Osteocyte (in vitro differentiated cells): ENCODE measurements around the gene RNF133. TPM values are rescaled to one million over a fixed set of nuclear protein-coding genes. Genes with fewer than 3 reads are reported as not detected.

ENCODE experiments used
- DNase-seq: peaks from one replicate; pipeline ENCODE4 v3.0.0; 2021; ENCODE audit warnings: mixed read lengths; ENCODE audit not compliant: unreplicated experiment; ENCODE audit errors: extremely low spot score
- H3K27ac Mint-ChIP-seq: one replicate; pipeline ENCODE4 v1.8.0; 2021; ENCODE audit warnings: mild to moderate bottlenecking, mixed read lengths; ENCODE audit not compliant: unreplicated experiment
- H3K27me3 Mint-ChIP-seq: one replicate; pipeline ENCODE4 v1.8.0; 2021; ENCODE audit warnings: mixed read lengths; ENCODE audit not compliant: unreplicated experiment
- H3K36me3 Mint-ChIP-seq: one replicate; pipeline ENCODE4 v1.8.0; 2021; ENCODE audit warnings: mixed read lengths; ENCODE audit not compliant: unreplicated experiment
- H3K4me1 Mint-ChIP-seq: one replicate; pipeline ENCODE4 v1.8.0; 2021; ENCODE audit warnings: mixed read lengths; ENCODE audit not compliant: unreplicated experiment
- H3K4me3 Mint-ChIP-seq: one replicate; pipeline ENCODE4 v1.8.0; 2021; ENCODE audit warnings: mild to moderate bottlenecking, moderate library complexity, mixed read lengths; ENCODE audit not compliant: unreplicated experiment
- H3K9me3 Mint-ChIP-seq: one replicate; pipeline ENCODE4 v1.8.0; 2021; ENCODE audit warnings: mixed read lengths; ENCODE audit not compliant: unreplicated experiment
- CTCF ChIP-seq: fragments of 200-600 bp; sonication (generic); IDR thresholded peaks from 2 replicates; pipeline ENCODE4 v1.5.0; 2021; ENCODE audit warnings: antibody characterized with exemption, mild to moderate bottlenecking, moderate library complexity
- total RNA-seq: library from RNA; stranded (reverse); gene quantifications from 2 replicates; pipeline ENCODE4 v1.2.1, GENCODE V29; 2021

RNF133 gene
- total RNA-seq, 1 donor from 2014 or later, result not detected

DNA sequence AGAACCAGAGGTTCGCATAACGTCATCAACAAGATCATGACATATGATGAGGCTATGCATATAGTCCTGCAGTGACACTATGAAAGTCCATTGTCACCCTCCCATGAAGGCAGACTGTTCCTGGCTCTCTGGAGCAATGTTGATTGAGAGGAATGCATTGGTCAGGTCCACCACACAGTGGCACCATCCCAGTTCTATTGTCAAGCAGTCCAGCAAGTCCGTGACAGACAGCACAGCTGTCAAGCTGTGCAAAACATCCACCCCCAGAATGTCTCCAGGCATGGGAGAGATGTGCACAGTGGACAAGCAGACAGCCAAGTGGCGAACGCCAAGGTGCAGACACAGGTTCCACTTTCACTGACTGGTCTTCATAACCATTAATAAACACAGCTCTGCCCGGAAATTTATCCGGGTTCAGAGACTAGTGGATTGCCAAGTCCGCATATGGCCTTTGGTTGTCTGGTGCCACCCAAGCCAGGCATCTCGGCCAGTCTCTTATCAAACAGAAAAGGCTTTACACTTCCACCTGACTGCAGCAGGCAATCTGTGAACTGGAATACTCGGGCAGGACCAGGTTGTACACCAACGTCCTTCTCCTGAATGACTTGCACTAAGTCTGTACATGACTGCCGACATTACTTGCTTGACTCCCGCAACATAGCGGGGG is 7.2 kb downstream of the RNF133 start:
- peaks cover 14% of the 10 kb centered on the region for H3K9me3 Mint-ChIP-seq
- DNase-seq, result no peak
- H3K27ac Mint-ChIP-seq, result no peak overlapping the region
- TF ChIP-seq CTCF, result no peak
- H3K27me3 Mint-ChIP-seq, result no peaks in the 10 kb centered on the region
- no peak overlapping the region for H3K4me3 Mint-ChIP-seq
- no peaks in the 10 kb centered on the region for H3K4me1 Mint-ChIP-seq
- H3K36me3 Mint-ChIP-seq, result no peaks in the 10 kb centered on the region

DNA sequence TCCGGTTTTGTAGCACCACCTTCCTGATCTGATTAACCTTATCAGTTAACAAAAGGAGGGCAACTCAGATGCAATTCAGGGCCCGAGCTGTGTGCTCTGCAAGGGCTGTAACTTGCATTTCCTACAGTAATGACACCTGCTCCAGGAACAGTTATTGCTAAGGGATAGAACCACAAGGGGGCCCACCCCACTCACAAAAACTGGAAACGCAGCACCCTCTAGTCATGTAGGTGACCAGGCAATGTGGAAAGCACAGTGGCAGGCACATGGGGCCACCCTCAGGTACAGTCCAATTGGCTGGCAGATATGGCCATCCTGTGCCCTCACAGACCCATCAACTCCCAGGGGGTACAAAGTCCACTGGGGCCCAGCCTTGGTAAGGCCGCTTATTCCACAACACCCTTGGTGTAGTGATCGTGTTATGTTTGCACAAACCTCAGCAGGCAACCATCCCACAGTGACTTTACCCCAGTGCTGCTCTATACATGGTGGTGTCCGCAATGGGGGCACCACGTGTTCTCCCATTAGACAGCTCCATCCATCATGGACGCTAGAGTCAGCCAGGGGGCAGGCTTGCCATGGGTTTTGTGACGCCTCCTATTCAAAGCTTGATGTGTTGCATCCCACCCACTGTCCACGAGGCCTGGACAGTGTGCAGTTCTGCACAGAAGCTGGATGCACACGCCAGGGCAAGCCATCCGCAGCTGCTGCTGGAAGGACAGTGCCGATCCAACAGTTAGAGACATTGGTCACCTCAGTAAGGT is 9.4 kb downstream of the RNF133 start:
- no peaks in the 10 kb centered on the region for H3K36me3 Mint-ChIP-seq
- H3K27me3 Mint-ChIP-seq, result no peaks in the 10 kb centered on the region
- no peak overlapping the region for H3K4me3 Mint-ChIP-seq
- no peak for DNase-seq
- peaks cover 14% of the 10 kb centered on the region for H3K9me3 Mint-ChIP-seq
- no peaks in the 10 kb centered on the region for H3K4me1 Mint-ChIP-seq
- no peak overlapping the region for H3K27ac Mint-ChIP-seq
- no peak for TF ChIP-seq CTCF

- no peak overlapping the region for H3K27ac Mint-ChIP-seq
- H3K4me1 Mint-ChIP-seq, result no peaks in the 10 kb centered on the region
- peaks cover 14% of the 10 kb centered on the region for H3K9me3 Mint-ChIP-seq
- H3K27me3 Mint-ChIP-seq, result no peaks in the 10 kb centered on the region
- no peaks in the 10 kb centered on the region for H3K36me3 Mint-ChIP-seq
- TF ChIP-seq CTCF, result no peak
- no peak overlapping the region for H3K4me3 Mint-ChIP-seq
- DNase-seq, result no peak
These were observed 10.4 kb downstream of the RNF133 start for GRCh38 chr7:122688400-122688998.

GRCh38 chr7:122686360-122686878 is 12.5 kb downstream of the RNF133 start:
- TF ChIP-seq CTCF, result no peak
- H3K27ac Mint-ChIP-seq, result no peak overlapping the region

DNA sequence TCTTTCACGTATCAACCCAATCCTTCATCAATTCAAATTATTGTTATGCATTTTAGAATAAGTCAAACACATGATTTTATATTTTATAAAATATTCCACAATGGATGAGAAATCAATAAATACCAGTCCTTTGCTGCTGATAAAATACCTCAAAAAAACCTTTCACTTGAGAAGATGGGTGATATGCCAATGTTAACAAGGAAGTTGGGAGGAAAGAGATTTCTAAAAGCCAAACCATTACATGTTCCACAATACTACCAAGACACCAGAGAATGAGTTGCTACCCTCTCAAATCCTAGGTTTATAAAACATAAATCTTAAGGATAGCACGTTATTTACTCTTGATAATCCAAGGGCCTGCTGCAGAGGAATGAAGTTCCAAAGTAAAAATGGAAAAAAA is 14.4 kb downstream of the RNF133 start:
- Mint-ChIP-seq H3K27me3 (no peaks in the 10 kb centered on the region), H3K27ac (no peak overlapping the region), H3K9me3 (no peaks in the 10 kb centered on the region), H3K4me3 (no peak overlapping the region), H3K4me1 (no peaks in the 10 kb centered on the region), H3K36me3 (no peaks in the 10 kb centered on the region)
- no peak for DNase-seq
- TF ChIP-seq CTCF, result no peak

More at GRCh38 chr7:122686360-122686878, 12.5 kb downstream of the RNF133 start:
- Mint-ChIP-seq H3K36me3 (no peaks in the 10 kb centered on the region), H3K4me1 (no peaks in the 10 kb centered on the region), H3K27me3 (no peaks in the 10 kb centered on the region), H3K4me3 (no peak overlapping the region), H3K9me3 (peaks cover 5% of the 10 kb centered on the region)
- DNase-seq, result no peak
